HG03439 (cell line): ENCODE measurements around the gene TRIM67.

Source experiments
- ATAC-seq: cut with Tn5 transposase; IDR thresholded peaks from one replicate; pipeline ENCODE4 v1.9.1; 2021; ENCODE audit warnings: mild to moderate bottlenecking, moderate library complexity; ENCODE audit not compliant: unreplicated experiment

Gene TRIM67

DNA sequence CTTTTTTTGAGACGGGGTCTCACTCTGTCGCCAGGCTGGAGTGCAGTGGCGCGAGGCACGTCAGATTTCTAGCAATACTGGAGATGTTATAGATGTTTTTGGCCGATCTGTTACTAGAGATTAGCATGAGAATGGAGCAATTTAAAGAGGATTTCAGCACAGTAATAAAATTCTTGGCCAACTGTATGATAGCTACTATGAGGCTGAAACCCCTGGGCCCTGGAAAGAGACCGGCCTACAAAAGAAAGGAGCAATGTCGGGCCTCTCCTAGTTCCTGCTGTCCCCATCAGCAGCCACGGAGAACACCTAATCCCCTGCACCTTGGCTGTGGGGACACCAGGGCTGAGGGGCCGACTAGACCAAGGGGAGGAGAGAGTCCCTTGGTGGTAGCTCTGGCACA is 69.7 kb downstream of the TRIM67 start:
- no peak for ATAC-seq

DNA sequence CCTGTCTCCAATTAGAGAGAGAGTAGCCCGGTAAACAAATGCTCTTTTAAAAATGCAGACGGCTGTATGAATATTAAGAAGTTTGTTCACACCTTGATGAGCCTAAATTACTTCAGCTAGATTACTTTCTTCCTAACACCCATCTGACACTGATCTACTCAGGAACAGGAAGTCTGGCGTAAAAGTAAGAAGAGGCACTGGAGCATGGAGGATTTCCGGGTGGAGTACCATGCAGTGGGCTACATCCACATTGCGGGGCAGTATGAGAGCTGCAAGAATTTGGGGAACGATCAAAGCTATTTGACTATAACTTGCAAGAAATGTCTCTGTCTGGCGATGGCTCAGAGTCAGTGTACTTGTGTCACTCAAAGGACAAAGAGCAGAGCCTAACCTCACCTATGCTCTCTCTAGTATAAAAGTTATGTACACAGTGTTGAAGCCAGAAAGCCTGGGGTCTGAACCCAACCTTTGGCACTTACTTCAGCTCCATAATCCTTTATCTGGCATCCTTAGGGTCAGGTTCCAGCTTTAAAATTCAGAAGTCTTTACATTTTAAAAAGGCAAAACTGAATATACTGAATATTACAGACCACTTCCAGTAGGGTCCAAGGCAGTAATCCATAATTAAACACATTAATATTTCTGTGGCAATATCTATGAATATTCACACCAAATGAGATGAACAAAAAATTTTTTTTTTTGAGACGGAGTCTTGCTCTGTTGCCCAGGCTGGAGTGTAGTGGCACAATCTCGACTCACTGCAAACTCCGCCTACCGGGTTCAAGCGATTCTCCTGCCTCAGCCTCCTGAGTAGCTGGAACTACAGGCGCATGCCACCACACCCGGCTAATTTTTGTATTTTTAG is 71.2 kb downstream of the TRIM67 start:
- ATAC-seq: no peak

DNA sequence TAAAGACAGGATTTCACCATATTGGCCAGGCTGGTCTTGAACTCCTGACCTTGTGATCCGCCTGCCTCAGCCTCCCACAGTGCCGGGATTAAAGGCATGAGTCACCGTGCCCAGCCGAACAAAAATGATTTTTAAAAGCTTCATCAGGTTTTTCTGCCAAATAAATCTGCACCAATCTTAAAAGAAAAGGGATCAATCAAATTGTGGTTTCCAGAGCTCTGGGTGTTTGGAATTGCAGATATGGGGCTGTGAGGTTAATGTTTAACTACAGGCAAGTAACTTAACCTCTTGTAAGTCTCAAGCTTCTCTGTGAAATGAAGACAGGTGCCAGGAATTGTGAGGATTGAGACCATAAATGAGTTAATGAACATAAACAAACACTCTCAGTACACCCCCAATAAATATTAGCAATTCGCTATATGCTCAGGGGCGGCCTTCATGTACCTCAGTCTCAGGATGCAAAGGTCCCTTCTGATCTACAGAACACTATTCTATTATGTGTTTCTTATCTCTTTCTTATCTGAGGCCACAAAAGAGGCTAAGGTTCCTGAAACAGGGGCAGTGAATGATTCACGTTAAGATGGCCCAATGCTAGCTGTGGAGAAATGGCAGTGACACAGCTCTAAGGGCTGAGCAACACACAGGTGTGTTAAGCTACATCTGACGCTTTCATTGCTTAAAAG is 72.0 kb downstream of the TRIM67 start:
- ATAC-seq: no peak

DNA sequence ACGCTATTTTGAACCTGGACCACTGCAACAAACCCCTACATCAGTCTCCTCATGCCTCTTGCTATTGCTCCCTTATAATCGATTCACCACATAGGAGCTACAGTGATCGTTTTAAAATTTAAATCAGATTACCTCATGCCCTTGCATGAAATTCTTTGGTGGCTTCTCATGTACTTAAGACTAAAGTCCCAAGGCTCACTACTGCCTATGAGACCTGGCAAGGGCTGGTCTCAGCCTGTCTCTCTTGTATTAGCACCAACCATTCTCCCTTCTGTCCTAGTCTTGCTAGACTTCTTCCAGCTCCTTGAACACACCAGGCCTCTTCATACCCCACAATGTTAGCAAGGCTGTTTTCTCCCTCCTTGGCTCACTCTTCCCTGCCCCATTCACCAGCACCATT is 72.6 kb downstream of the TRIM67 start:
- ATAC-seq: no peak

DNA sequence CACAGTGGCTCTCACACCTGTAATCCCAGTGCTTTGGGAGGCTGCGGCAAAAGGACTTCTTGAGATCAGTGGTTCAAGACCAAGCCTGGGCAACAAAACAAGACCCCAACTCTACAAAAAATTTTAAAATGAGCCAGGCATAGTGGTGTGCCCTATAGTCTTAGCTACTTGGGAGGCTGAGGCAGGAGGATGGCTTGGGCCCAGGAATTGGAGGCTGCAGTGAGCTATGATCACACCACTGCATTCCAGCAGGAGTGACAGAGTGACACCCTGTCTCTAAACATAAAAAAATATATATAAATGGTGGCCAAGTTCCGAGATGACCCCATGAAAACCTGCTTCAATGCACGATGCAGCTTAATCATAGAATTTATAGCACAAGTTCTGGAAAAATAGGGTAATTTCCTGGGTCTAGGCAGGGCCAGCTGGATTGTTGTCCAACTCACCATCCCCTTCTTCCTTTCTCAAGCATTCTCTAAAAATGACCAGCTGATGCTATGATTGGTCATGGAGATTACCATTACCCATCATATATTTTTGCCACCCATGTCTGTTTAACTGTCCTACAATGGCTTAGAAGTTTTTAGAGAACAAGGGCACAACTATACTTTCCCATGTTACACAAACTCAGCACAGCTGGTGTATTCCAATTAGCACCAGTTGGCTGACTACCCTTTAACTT is 73.8 kb downstream of the TRIM67 start:
- ATAC-seq: no peak

DNA sequence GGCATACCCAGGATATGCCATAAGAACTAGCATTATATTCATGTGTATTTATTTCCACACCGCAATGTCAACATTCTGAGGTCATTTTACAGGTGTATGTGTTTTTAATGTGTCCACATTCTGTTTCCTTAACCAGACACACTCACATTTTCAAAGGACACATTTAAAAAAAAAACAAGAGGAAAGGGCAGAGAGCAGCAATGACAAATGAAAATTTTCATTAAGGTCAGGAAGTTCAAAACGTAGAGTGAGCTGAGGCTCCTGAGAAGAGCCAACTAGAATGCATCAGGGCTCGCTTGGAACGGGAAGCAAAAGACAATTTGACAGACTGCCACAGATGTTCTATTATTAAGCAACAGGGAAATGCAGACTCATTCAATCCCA is 74.3 kb downstream of the TRIM67 start:
- ATAC-seq: no peak

DNA sequence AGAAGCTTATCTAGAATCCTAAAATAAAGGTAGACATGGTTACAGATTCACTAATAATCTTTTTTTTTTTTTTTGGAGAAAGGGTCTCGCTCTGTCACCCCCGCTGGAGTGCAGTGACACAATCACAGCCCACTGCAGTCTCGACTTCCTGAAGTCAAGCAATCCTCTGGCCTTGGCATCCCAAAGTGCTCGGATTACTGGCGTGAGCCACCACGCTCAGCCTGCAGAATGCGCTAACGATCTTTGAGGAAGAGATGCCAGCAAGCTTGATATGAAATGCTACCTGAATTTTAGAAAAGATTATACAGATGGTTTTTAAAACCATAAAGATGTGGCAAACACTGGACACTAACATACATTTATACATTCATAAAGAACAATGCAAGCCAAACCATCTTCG is 75.1 kb downstream of the TRIM67 start:
- ATAC-seq: no peak

DNA sequence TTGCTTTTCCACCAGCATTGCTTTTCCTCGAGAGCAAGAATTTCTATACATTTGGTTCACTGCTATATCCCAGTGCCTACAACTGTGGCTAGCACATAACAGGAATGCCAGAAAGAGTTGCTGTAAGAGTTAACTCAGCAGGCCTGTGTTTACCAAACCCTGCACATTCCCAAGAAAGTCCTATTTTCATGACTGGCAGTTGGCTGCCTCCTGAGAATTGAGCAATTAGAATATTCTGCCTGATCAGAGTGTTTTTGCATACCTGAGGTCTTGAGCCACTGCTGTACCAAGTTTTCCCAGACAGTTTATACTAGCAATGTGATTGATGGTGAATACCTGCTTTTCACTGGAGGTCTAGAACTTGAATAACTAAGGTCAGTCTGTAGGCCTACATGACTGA is 76.4 kb downstream of the TRIM67 start:
- no peak for ATAC-seq

DNA sequence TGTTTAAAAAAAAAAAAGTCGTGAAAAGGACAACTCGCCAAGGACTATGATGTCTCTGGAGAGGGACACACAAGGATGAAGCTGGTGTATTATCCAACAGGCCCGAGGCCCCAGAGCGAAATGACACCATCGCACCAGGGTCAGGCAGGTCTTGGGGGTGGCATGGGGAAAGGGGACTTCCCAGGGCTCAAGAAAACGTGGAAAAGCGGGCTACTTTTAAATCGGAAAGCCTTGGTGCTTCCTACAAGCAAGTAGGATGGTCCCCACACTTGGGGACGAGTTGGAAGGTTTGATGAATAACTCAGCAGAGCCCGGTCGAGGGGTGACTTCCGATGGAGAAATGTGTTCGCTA is 78.6 kb downstream of the TRIM67 start:
- ATAC-seq: no peak

DNA sequence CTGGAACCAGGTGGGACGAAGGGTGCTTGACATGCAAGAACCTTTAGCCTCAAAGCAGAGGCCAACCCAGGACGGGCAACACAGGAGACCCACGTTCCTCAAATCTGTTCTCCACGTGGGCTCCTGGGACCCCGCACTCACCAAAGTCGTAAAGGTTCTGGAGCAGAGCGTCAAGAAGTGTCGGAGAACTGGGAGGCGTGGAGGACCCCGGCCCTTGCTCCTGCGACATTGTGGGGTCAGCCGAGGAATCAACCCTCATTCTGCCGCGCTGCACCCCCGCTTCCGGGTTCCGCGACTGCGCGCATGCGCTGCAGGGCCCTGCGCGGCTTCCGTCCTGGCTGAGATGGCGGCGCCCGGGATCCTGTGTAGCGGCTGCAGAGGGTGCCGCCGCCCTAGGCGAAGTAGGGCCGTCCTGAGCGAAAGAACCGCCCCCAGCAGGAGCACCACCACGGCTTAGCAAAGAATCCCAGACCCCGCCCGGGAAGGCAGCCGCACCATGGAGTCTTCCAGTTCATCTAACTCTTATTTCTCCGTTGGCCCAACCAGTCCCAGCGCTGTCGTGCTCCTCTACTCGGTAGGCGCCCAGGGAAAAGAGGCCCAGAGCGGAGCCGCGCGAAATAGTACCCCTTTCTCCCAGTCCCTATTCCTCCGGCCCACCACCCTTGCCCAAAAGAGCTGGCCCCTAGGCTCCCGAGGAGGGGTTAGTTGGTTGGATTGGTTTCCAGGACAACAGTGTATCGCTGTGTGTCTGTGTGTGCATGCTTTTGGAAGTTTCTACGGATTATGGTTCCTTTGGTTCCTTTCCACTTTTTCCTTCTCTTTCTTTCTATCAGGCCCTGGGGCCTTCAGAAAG is 79.3 kb downstream of the TRIM67 start, which contains the start of gene GNPAT:
GNPAT (plus strand) TSS at position 330 of the 853 bp plus-strand sequence; CDS start at position 497, 167 bp downstream.
- ATAC-seq: peak; percentile 94

DNA sequence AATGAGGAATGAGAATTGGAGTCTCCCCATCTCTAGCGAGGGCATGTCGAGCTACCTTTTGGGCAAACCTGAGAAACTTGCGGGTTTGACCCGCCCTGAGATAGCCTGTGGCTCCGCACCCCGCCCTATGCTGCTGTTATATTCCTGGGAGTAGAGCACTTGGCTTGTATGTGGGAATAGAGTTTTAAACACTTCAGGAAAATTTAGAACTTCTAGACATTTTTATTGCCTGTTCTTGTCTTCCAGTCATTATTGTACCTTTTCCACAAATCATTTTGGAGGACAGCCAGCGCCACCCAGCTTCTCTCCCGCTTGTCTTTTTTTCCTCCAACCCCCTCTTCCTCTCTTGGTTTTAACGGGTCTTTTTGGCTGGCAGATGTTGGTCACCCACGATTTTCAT is 79.9 kb downstream of the TRIM67 start:
- ATAC-seq: no peak

DNA sequence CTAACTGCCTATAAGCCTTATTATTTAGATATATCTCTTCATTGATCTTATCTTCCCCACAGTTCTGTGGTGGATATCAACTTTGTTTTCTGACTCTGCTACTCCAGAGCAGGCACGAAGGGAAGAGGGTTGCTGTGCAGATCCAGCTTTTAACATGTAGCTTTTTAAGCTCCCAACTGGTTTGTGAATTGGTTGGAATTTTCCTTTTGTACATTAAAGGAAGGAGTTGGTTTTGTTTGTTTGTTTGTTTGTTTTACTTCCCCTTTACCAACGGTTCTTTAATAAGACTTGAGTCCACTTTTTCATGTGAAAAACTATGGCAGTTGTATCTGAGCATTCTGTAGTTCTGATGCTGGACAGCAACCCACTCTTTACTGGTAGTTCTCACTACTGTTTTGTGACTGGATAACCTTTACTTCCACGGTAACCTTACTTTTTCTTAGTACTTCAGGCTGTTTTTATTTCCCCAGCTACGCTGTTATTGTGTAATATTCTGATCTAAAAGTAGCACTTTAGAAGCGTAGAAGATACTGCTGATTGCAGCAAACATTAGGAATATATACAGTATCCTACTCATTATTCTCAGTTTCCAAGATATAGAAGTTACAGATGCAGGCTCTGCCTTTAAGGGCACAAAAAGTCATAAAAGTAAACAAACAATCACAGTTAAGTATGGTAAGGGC is 80.8 kb downstream of the TRIM67 start:
- ATAC-seq: no peak

DNA sequence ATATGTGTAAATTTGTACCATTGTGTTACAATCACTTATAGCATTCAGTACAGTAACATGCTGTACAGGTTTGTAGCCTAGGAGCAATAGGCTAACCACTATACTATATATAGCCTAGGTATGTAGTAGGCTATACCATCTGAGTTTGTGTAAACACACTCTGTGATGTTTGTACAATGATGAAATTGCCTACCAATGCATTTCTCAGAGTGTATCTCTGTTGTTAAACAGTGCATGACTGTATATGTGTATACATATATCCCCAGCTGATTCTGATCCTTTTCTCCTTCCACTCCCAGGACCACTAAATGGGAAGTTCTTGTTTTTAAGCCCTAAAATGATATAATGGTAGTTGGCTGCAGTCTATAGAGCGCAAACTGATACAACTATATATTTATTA is 86.9 kb downstream of the TRIM67 start:
- ATAC-seq: no peak

DNA sequence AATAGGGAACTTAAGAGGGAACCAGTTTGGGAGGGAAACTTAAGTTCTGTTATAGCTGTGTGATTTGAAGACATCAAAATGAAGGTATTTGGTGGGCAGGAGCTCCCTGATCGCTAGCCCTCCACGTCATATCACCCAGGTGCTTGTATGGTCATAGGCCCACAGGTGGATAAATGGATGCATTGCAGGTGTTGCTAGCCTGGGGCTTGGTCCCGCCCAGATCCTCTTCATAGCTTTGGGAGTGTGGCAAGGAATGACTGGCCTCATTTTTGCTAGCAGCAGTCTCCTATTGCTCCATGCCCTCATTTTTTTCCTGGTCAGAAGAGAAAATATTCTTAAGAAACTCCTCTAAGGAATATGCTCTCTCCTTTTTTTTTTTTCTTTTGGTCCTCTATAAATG is 90.5 kb downstream of the TRIM67 start:
- no peak for ATAC-seq

DNA sequence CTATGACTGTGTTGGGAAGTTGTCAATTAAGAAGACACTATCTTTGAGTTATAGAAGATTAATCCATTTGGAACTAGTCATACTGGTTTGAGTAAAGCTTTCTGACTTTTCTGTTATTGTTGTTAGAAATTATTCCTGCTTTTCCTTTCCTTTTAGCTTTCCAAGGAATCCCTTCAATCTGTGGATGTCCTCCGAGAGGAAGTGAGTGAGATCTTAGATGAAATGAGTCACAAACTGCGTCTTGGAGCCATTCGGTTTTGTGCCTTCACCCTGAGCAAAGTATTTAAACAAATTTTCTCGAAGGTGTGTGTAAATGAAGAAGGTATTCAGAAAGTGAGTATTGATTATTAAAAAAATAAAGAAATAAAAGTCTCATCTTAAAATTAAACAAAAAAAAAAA is 98.5 kb downstream of the TRIM67 start:
- no peak for ATAC-seq

DNA sequence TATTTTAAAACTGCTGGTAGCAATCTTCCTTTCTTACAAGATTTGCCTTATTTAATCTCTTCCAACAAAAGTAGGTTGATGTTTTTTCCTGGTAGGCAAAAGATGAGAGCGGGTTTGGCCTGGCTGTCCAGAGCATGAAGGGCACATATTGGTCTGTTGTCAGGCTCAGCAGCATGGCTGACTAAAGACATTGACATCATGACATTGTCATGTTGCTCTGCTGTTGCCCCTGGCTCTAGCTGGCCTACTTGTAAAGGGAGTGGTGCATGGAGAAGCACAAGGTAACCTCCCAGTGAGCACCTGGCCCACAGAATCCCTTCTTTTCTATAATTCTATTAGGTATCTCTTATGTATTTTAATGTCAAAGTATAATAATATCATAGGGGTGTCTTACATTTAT is 102.8 kb downstream of the TRIM67 start:
- no peak for ATAC-seq

DNA sequence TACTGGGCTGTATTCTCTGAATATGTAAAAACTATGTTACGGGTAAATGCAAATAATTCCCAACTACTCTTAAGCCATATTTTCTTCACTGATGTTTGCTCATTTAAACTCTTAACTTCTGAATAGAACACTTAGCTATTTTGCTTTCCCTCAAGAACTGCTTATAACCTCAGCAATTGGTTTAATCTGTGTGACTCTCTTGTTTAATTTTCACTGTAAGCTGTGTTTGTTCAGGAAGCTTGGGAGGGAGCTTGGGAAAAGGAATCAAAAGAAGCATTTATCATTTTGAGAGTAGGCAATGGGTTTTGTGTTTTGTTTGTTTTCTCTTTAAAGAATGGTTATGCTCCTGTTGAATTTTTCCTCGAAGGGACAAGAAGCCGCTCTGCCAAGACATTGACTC is 103.5 kb downstream of the TRIM67 start:
- ATAC-seq: no peak

DNA sequence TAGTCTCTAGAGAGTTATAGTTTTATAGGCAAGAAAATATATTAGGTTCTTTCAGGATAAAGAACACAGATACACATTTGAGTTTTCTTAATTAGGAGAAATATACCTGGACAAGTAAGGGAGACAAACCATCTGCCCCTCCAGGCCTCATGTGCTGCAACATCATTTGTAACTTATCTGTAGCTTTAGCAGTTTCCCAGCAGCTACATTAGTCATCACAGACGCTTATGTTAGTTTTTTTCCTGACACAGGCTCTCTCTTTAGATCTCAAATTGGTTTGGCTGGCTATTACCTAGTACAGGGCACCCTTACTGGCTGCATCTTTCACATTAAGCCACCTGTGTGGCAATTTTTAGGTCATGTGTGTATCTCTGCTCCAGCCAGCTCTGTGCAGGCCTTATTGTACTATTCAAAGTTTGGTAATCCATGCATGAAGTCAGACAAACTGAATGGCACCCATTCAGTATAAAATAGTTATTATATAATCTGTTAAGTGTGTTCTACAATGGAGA is 105.0 kb downstream of the TRIM67 start:
- ATAC-seq: no peak
